ENCODE data around the gene OMA1.
"Not testable (repeated sequence)": the region's sequence is repeated elsewhere in the genome, so short reads cannot be mapped to it uniquely, and the experiment has no call there.

The OMA1 gene

DNA sequence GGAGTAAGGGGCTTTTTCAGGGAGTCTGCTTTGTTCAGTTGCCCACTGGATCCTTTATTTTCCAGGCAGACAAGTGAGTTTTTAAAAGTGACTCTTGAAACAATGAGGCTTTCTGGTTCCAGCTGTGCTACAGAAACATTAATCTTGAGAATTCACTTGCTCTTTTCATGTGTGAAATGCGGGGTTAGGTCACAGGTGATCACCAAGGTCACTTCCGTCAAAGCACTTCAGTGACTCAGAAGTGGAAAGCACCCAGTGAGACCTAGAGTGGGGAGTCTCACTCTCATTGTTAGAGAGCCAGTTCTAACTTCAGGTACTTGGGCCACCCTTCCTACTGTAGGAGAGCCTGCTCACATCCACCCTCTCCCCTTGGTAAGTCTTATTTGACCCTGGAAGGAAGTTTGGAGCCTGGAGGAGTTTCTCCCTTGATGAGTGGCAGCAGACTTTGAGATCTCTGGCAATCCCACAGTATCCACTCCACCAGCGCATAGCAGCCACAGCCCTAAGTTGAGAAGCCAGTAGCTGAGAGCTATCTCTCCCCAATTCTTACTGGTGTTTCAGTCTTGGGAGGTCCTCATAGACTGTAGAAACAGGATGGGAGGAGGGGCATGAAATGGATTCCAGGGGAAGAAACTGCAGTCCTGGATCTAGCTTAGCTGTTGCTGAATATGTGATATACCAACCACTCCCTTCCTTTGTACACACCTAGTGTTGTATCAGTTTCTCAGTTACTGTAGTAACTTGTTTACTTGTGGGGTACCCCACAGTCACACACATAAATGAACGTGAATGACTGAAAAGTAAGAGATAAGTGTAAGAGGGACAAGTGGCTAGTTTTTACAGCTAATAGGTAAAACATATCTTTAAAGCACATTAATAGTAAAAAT lies 27.4 kb upstream of the OMA1 start:
- no peak for DNase-seq (ENCODE audit: low read depth in 2 of 2)

DNA sequence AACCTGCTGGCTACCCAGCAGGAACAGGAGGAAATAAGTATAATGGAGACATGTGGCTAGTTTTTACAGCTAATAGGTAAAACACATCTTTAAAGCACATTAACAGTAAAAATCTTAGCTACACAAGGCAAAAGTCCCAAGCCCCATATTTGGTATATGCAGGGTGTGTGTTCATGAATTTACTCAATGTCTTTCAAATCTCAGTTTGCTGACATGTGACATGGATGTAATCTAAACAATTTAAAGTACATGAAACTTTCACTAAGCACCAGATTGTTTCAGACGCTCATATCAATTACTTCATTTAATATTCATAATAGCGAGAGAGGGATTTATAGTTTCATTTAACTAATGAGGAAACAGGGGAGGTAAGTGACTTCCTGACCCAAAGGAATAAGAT lies 26.6 kb upstream of the OMA1 start:
- DNase-seq (ENCODE audit: low read depth in 2 of 2) = no peak

DNA sequence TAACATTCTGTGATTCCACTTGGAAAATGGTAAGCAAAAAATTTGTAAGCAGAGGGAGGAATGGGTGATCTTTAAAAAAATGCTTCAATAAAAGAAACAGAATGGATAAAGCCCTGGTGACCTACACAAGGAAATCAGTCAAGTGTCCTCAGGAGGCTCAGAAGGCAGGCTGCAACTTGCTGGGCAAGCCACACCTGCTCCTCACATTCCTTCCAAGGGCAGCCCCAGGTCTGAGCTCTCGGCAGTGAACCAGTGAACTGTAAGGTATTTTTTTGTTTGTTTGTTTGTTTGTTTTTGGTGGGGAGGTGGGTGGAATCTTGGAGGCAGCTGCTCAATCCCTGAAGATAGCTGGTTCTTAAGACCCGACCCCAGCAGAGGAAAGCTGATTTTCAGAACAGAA lies 26.2 kb upstream of the OMA1 start:
- DNase-seq (ENCODE audit: low read depth in 2 of 2) = no peak

DNA sequence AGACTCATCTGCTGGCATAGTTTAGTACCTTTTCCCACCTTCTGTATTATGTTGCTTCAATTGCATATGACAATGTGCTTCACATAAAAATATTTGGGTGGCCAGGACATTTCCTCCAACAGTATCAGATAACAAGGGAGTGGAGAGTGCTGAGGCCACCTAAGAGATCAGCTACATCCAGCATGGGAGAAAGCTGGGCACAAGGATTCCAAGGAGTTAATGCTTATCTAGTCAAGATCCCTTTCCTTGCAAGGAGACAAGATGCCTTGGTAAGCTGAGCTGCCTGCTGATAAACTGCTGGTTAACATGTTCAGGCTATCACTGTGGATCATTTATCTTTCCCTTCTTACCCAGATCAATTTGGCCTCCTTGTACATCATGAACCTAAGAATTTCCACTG lies 25.1 kb upstream of the OMA1 start:
- DNase-seq (ENCODE audit: low read depth in 2 of 2) = no peak

DNA sequence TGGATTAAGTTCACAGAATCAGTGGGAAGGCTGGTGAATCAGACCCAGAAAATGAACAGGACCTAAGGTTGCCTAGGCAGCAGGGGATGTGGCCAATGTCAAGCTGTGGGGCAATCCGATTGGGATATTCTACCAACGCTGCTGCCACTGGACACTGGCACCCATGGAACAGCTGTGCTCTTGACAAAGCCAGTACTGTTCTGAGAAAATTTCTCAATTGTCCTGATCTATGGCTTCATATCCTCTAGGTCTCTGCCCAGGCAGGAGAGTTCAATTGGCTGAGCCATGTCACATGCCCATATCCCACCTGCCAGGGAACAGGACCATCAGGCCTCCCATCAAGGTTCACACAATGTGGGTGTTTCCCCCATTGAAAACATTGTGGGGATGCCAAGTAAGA lies 24.3 kb upstream of the OMA1 start:
- no peak for DNase-seq (ENCODE audit: low read depth in 2 of 2)

DNA sequence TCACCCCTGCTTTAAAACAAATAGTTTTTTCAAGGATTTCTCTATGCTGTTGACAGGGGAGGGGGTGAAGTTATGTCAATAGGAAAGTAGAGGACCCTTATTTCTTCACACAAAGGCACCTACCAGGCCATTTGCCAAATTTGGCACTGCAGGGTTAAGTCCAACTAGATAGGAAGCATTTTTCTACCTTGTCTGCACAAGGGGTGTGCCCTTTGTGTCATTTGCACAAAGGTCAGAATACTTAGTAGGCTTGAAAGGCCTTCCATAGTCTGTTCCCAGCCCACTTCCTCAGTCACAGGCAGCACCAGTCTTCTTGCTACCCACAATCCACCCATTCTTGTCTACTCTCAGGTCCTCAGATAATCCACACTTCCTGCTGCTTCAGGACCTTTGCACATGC lies 23.6 kb upstream of the OMA1 start:
- no peak for DNase-seq (ENCODE audit: low read depth in 2 of 2)

DNA sequence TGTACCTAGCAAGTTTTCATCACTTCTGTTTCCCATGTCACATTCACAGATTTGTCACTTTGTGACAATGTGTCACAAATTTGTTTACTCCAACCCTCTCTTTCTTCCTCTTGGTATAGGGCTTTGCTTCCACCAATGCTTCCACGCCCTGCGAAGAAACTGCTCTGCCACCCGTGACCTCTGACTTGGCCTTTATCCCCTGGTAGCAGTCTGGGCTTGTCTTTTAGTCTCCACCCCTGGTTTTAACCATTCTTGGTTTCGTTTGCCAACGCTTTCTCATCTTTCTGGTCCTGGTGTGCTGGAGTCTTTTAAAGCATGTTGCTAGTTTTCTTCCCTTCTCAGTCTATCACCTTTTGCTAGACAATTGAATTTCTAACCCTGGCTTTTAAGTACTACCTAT lies 22.4 kb upstream of the OMA1 start:
- no peak for DNase-seq (ENCODE audit: low read depth in 2 of 2)

DNA sequence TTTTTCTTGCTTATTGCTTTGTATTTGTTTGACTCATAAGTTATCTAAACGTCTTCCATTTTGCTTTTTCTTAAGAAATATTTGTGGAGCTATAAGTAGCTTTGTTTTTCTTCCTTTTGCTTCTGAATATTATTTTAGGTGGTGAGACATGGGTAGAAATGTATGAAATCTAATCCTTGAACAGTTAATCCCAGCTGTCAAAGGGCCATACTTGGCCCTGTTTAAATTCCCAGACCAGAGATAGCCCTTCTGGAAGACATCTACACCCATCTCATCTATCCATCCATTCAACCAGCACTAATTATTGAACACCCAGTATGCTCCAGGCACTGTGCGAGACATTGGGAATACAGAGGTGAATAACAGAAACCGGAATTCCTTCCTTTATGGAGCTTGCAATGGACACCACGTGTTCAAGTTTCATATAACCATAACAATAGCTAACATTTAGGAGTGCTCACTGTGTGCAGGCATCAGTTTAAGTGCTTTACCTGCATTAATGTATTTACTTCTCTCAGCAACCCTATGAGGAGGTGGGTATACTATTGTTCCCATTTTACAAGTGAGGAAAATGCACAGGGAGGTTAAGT lies 21.8 kb upstream of the OMA1 start:
- no peak for DNase-seq (ENCODE audit: low read depth in 2 of 2)

DNA sequence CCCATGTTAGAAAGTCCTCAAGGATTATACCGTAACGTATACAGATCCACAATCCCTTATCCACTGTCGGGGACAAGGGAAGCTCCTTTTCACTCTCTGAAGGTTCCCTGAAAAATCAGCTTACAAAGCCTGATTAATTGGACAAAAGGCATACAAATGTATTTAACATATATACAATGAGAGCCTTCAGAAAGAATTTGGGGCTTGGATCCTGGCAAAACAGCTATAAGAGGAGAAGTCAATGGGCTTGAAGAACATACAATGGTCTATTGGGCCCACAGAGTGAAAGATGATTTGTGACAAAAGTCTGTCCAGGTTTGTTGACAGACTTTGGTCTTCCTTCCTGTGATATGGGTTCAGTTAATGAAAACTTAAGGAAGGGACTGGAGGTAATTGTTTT lies 19.8 kb upstream of the OMA1 start:
- no peak for DNase-seq (ENCODE audit: low read depth in 2 of 2)

DNA sequence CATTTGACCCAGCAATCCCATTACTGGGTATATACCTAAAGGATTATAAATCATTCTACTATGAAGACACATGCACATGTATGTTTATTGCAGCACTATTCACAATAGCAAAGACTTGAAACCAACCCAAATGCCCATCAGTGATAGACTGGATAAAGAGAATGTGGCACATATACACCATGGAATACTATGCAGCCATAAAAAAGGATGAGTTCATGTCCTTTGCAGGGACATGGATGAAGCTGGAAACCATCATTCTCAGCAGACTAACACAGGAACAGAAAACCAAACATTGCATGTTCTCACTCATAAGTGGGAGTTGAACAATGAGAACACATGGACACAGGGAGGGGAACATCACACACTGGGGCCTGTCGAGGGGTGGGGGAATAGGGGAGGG lies 17.2 kb upstream of the OMA1 start:
- DNase-seq (ENCODE audit: low read depth in 2 of 2) = not testable (repeated sequence)

DNA sequence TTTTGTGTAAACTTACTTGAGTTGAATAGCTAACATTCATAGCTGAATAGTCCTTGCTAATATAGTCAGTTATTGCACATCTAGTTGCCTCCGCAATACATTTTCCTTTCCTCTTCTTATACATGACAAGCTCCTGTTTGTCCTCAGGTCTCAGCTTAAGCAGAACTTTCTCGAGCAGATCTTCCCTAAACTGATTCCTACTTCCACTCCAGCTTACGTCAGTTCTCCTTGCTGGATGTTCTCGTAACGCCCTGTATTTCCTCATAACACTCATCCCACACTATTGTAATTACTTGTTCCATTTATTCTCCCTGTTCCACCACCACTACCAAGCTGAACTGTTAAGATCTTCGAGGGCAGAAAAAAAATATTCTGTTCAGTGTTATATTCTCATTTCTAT lies 15.1 kb upstream of the OMA1 start:
- no peak for DNase-seq (ENCODE audit: low read depth in 2 of 2)

DNA sequence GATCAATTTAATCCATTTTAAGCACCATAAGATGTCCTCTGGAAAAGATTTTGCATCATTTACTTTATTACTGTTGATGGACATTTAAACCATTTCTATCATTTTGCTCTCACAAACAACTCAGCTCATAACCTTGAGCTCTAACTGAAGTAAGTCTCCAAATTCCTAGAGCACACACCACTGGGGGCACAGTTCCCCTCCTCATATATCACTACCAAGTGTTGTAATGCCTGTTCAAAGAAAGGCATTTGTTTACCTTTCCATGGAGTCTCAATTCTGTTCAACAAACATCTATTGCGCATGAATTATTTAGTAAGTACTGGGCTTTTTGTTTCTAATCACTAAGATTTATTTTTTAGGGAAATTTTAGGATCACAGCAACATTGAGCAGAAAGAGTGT lies 8.9 kb upstream of the OMA1 start:
- no peak for DNase-seq (ENCODE audit: low read depth in 2 of 2)

DNA sequence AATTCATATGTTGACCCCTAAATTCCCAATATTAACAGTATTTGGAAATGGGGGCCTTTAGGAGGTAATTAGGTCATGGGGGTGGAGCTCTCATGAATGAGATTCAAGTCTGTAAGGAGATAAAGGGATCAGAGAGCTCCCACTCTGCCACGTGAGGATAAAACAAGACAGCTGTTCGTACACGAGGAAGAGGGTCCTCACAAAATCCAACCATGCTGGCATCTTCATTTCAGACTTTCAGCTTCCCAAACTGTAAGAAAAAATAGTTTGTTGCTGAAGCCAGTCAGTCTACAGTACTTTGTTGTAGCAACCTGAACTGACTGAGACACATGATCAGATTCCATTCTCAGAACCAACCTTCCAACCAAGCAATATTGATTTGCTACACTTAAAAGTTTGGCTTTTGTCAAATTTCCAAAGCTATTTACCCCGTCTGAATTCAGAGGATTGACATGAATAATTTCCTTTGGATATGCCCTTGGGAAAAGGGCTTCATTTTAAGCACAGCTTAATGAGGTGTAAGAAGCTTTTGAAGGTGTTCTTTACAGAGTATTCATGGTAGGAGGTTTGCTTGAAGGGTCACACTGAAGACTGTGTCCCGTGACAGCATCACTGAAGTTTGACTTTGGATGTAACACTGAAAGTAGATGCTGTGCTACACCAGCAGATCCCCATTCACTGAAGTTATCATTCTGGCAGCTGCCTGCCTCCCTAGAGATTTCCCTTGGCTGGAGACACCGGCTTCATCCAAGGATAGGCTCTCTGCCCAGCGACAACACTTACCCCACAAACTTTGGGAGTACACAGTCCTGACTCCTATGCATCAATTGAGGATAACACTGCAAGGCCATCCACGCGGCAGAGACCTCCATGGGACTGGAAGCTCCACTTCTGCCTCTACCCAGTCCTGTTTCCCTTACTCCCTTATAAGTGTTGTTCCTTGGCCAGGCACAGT lies 4.9 kb upstream of the OMA1 start:
- no peak for DNase-seq (ENCODE audit: low read depth in 2 of 2)

DNA sequence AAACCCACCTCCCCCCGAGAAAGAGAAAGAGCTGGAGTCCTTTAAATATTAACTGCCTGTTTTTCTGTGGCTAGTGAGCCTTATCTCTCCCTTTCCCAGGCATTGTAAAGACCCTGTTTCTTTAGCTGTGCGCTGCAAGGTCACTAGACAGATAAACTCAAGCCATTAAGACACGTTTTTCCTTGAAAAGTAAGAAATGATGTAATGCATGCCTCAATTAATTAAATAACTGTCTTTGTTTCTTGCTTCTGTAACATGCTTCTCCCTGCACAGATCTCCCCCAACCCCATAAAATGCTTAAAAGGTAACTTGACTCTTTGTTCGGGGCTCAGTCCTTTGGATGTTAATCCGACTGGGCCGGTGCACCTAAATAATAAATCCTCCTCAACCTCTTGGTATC lies 2.8 kb upstream of the OMA1 start:
- DNase-seq (ENCODE audit: low read depth in 2 of 2) = not testable (repeated sequence)

DNA sequence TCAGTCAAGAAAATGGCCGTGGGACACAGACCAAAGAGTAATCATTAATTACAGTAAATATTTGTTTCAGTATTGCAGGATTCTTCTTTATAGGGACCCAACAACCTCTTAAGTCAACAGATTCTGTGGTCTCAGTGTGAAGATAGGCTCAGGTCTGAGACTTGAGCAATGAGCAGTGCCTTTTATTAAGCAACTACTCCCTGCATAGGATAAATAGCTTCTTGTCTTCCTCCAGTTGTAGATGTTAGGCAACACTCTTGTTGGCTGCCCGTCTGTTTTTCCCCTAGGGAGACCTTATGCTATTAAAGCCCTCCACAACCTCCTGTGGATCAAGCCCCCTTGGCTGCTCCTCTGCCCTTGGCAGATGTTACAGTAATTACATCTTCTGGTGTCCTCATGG lies 1.8 kb upstream of the OMA1 start:
- no peak for DNase-seq (ENCODE audit: low read depth in 2 of 2)

DNA sequence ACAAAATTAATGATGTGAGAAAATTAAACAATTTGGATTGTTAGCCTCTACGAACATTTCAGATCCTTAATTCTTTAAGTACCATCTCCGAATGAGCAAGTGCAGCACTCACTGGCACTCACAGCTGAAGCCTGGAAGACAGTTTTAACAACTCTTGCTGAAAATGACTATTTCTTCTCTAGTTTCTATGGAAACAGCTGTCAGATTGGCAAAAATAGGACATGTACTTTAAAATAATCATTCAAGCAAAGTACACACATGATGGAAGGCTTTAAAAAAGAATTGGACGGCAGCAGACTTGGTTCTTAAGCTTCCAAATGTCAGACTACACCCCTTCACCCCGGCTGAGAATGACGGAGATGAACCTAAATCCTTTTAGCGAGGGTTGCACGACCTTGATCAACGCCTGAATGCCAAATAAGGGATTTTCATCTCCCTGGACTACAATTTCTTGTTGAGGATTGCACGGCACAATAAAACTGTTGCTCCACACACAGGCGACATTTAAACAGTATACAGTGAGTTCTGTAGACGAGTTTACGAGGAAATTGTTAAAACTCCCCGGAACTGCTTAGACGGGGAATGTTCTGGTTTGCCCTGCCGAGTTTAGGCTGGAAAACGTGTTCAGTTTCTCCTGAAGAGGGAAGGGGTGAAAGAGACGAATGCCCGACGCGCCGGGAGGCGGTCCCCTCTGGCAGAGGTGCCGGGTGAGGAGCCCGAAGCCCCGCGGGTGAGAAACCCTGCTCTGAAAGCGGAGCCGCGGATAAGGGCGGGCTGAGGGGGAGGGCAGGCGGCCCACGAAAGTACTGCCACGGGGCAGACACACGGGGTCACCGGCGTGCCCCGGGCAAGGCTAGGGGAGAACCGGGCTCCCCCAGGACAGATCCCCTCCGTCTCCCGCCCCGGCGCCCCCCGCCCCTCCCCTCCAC lies 671 bp downstream of the OMA1 start:
- peak; percentile 31 for DNase-seq (ENCODE audit: low read depth in 2 of 2)

DNA sequence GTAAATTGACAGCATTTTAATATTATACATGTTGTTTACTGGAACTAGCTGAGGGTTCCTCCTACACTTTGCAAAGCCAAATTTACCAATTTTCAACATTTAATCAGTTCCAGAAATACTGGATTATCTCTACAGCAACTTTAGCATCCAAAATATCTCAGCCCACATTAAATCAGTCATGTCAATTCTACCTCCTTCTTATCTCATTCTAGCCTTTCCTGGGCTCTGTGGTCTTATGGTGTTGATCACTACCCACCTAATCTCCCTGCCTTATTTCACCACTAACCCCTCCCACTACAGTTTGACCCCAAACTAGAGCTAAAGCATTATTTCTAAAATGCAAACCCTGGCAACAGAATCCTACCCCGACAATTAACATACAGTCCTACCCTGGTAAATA lies 3.3 kb downstream of the OMA1 start:
- no peak for DNase-seq (ENCODE audit: low read depth in 2 of 2)

DNA sequence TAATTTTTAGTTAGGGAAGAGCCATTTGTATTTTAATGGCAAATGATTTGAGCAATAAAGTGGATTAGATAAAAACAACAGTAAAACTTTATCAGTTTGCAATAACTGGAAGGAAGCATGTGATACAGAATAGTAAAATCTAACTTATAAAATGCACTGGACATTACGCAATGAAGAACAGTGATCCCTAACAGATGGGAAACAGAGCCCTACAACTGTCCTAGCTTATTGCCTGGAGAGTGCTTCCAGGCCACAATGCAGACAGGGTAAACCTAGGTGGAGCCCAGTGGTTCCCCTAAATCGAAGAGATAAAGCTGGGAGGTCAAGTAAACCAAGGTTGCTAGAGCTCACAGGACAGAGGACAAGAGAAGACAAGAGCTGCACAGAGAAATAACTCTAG lies 7.0 kb downstream of the OMA1 start:
- no peak for DNase-seq (ENCODE audit: low read depth in 2 of 2)

DNA sequence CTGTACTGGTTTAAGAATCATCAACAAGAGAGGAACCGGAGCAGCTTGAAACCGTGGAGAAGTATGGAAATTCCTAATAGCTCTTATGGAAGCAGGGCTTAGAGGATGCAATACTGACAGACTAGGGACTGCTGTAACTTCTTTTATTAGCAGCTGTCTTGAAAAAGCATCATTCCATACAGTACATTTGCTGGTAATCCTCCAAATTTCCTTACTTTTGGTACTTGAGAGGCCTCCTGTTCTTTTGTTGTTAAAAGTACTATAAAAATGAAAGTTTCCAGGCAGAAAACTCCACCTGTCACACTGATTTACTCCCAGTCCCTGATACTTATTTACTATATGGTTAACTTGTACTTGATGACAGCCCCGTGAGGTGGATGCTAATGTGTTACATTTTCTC lies 7.7 kb downstream of the OMA1 start:
- no peak for DNase-seq (ENCODE audit: low read depth in 2 of 2)

DNA sequence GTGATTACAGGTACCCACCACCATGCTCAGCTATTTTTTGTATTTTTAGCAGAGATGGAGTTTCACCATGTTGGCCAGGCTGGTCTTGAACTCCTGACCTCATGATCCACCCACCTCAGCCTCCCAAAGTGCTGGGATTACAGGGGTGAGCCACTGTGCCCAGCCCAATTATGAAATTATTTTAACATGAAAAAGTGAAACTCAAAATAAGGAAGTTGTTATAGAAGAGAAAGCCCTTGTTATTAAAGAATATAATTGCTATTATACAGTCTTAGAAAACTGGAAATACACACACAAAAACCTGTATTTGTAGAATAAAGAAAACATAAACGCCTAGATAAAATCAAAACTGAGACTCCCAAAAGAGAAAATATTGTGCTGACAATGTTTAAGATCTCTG lies 14.7 kb downstream of the OMA1 start:
- DNase-seq (ENCODE audit: low read depth in 2 of 2) = not testable (repeated sequence)

DNA sequence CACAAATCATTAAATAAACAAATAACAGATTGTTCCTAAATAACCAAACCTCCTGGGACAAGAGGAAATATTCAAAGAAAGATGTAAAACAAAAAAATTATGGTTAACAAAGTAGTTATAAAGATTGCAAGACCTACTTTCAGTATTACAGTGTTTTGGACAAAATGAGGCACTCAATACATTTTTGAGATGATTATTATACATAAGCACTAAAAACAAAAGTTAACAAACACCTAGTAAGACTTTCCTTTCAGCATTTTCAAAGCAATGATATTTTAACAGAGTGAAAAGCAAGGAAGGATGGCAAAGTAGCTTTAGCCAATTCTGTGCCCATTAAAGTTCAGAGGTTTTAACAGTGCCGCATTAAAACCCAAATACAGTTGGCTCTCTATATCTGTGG lies 17.2 kb downstream of the OMA1 start:
- no peak for DNase-seq (ENCODE audit: low read depth in 2 of 2)

Data from fibroblast of skin of left quadriceps (primary cell).